ELR (cell line): ENCODE results near the gene PKM.
A peak's percentile ranks its signal among the peaks of the same experiment; 100 is the strongest.

Experiments
- DNase-seq: peaks from one replicate; pipeline ENCODE4 v3.0.0-alpha.2; 2015; ENCODE audit warnings: low read depth

Gene PKM

DNA sequence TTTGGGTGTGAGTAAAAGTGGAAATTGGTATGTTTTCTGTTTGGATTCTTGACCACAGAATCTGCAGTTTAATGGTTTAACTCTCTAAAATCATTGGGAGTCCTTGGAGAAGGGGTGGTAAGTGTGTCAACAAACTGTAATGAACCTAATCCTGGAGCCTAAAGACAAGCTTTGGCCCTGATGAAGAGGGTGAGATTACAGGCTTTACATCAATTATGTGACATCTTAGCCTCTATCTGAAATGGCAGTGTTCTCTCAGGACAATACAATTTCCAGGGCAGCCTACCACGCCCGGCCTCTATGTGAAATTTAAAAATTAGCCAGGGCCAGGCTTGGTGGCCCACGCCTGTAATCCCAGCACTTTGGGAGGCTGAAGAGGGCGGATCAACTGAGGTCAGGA lies 4.3 kb upstream of the PKM start:
- DNase-seq = no peak

DNA sequence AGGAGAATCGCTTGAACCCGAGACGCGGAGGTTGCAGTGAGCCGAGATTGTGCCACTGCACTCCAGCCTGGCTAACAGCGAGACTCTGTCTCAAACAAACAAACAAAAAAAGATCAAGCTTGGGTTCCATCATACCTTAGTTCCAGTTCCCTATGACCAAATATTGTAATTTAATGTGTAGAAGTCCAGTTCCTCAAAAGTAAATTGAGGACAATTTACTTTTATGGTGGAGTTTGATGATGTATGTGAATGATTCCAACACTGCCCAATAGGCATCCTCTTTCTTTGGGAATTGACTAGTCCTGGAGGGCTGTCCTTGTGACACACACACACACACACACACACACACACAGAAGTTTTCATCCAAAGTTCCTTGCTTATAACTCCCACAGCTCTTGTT lies 2.8 kb upstream of the PKM start:
- no peak for DNase-seq

DNA sequence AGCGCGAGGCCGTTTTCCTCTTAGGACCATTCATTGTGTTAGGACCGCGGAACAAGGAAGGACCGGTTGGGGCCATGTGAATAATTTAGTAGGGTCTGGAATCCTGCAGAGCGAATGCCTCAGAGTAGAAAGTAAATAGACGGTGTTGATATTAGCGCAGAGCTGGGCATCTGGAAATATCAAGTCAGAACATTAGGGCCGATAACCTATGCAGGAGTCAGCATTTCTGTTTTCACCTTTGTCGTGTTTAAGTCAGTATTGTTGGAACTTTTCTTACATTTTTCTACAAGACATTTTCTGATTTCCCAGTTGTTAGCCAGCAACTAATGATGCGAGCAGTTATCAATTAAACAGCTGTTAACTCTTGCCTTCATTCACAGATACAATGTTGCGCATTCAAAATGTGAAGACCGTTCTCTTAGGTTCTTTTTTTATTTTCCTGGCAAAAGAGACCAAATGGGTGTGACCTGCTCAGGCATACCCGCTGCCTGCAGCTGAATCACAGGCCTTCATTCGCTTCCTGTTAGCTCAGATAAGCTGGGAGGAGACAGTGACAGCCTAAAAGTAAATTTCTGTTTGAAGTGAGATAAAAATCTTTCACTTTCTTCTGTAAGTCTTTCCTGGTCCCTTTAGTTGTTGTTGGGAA lies 966 bp upstream of the PKM start:
- peak; percentile 87 for DNase-seq

DNA sequence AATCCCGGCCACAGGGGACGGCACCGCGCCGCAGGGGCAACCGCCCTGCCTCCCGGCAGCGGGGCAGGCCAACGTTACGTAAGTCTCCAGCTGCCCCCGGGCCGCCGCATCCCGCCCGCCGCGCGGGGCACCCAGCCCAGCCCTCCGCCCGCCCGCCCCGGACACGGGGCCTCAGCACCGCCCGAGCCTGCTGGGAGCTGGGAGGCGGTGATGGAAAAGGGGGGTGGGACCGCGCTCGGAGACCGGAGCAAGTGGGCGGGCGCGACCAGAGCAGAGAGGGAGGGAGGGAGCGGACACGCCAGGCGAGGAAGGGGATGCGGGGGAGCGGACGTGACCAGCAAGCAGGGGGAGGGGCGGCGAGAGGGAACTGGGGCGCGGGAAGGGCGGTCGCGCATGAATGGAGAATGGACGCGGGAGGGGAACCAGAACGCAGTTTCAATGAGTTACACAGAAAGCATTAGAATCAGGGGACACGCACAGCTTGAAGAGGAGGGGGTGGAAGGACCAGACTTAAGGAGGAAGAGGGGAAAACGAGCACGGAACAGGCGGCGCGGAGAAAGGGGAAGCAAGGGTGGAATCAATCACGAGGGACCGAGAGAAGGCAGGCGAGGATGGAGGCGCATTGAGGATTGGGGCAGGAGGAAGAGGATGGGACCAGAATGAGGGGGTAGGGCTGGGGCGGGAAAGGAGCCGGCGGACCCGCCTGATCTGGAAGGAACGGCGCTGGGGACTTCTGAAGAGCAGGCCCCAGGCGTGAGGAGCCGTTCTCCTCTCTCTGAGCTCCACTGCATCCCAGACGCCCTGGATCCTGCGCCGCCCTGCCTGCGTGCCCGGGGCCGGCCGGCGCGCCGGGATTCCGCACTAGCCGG lies 559 bp downstream of the PKM start:
- peak; percentile 89 for DNase-seq

DNA sequence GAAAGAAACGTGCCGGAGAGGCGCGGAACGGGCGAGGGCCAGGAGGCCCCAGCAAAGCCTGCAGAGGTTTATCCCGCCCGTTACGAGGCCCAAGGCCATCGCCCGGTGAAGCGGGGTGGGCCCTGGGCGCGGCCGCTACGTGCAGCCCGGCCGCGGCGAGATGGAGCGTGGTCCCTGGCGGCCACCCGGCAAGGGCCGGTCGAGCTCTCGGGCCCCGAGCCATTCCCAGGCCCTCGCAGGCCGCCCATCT lies 1.1 kb downstream of the PKM start:
- no peak for DNase-seq

DNA sequence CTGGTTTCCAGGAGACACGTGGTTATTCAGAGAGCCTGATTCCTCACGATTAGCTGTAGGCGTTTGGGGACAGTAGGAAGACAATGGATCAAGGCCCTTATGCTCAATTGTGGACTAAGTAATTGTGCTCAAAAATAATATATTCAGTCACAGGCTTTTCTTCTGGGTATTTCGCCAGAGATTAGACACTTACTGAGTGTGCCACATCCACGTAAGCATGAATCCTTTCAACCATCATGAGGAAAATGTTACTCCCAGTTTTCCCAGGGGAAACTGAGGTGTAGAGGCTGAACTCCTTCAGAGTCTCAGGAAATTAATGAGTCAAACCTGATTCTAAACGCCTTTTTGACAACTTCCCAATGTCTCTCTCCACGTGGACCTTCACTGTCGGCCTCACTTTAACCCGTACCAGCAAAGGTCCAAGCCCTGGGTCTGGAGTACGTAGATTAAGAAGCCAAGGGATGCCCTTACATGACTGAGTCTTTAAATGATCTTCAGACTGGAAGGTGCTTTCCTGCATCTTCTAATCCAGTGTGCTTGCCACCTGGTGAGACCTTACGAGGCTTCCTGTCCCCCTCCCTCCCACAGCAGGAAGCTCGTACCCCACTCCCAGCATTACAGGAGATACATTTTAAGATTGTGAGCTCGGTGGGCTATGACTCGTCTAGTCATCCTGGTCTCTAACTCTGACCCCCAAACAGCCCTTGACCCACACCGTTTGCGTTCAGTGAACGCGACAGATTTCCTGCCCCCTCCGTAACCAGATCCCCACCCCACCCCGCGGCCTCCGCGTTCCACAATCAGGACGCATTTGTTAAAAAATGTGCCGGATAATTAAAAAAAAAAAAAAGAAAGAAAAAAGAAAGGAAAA lies 1.7 kb downstream of the PKM start:
- no peak for DNase-seq

DNA sequence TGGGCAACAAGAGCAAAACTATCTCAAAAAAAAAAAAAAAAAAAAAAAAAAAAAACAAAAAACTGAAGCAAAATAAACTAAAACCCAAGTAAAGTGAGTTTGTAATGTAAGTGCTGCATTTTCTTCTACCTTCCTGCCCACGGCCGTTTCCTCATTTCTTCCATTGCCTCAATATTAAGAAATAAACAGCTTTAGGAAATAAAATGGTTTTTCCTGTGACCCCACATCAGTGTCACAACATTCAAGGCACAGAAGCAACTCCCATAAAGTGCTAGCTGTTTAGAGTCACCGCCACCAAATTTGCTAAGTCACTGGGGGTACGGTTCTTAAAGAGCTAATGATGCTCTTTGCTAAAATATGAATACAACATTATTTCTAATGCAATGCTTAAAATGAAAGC lies 3.3 kb downstream of the PKM start:
- DNase-seq = no peak

DNA sequence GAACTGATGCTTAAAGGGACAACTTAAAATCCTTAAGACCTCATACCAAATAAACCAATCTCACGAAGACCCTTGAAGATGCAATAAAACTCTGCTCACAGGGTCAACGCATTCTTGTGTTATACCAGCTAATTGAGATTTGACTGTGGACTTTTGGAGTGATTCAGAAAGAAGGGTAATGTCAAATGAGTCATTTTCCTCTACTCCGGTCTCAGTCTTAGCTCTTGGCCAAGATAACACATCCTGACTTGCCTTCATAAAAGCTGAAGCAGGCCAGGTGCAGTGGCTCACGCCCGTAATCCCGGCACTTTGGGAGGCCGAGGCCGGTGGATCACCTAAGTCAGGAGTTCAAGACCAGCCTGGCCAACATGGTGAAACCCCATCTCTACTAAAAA lies 3.8 kb downstream of the PKM start:
- peak; percentile 93 for DNase-seq

DNA sequence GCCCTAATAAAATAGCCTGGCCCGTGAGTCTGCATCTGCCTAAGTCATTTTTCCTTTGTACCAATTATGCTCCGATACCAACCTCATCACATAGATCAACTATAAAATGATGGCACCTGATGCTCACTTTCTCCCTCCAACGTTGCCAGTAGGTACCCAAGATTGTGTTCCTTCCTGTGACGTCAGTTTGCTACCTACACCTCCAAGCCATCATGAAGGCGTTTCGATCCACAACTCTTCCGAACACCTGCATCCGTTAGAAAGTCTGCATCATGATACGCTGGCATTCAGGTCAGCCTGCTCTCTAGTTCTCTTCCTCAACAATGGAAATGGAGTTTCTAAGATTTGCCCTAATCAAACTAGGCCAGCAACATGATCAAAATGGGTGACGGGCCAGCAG lies 7.7 kb downstream of the PKM start:
- no peak for DNase-seq

DNA sequence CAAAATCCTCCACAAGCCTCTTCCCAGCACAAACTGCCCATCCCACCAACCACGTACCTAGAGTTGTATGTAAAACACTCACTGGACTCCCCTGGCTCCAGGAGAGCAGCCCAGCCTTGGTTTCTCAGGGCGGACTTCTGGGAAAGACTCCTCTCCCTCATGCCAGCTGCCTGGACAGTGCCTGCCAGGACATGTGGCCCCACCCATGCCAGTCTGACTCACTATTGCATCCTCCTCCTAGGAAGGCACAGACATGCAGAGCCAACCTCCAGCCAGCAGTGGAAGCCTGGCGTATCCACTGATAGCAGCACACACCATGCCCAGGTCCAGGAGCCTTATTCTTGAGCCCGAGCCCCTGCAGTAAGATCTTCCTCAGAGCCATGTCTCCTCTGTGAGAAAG lies 8.6 kb downstream of the PKM start:
- peak; percentile 48 for DNase-seq

DNA sequence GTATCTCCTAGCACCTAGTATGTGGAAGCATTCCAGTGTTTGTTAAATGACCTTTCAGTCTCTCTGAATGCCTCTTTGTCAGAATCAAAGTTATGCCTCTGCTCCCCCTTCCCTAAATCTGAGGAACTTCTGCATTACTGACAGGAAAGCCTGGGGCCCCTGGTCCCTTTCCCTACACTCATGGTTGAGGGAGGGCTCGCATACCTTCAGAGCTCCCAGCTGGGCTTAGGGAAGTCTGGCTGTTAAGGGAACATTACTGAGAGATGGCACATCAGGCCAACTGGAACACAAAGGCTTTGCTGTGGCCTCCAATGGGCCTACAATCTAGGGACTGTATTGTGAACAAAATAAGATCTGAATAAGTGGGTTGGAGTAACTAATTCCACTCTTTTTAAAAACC lies 10.3 kb downstream of the PKM start:
- no peak for DNase-seq

DNA sequence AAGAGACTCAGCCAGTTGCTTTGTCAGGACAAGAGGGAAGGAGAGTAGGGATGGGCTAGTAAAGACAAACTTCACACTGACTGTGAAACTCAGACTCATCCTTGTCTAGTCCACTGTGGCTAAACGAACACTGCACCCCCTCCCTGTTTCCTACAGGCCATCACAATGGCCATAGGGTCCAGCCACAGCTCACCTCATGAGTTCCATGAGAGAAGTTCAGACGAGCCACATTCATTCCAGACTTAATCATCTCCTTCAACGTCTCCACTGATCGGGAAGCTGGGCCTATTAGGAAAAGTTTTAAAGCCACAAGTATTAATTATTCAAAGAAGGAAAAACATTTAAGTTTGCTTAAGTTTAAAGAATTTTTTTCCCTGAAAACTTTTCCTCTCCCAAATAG lies 13.8 kb downstream of the PKM start:
- DNase-seq = no peak

DNA sequence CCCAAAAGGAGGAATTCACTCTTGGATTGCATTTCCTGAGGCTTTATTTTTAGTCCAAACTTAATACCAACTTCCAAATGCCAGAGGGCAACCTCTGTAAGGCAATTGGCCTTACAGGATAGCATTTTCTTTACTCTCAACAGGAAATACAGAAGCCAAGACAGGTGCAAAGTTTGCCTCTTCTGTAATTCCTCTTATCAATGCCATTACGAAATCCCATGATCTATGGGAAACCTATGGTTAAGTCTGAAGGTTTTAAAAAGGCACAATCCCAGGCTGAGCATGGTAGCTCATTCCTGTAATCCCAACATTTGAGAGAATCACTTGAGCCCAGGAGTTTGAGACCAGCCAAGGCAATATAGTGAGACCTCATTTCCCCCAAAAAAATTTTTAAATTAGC lies 14.9 kb downstream of the PKM start:
- no peak for DNase-seq

DNA sequence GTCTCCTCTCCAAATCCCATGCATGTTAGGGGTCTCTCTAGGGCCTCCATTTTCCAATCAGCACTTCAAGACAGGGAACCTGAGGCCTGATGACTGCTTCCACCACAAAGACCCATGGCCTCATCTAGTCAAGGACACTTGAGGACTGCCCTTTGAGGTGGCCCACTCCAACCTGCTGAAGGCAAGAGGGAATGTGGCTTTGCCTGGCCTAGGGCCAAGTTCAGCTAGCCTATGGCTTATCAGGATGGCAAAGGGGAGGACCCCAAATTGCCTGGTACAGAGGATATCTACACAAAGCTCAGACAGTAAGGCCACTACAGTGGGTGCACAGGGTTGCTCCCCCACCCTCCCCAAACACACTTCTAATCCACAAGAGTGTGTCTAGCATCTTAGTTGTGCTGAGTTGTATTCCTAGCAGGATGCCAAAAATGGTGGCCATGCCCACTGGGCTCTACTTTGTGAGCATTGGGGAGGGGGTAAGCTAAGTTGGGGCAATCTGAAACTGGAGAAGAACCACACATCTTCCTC lies 23.4 kb downstream of the PKM start:
- DNase-seq = no peak

DNA sequence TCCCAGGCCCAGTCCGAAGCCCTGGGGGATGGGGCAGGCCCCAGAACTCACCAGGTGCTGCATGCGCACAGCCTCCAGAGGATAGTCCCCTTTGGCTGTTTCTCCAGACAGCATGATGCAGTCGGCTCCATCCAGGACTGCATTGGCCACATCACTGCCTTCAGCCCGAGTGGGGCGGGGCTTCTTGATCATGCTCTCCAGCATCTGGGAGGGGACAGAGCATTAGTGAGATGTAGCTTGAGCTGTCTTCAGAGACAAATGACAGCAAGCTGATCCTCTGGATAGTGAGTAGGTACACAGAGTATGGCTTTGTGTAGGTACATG lies 24.4 kb downstream of the PKM start:
- DNase-seq = no peak

DNA sequence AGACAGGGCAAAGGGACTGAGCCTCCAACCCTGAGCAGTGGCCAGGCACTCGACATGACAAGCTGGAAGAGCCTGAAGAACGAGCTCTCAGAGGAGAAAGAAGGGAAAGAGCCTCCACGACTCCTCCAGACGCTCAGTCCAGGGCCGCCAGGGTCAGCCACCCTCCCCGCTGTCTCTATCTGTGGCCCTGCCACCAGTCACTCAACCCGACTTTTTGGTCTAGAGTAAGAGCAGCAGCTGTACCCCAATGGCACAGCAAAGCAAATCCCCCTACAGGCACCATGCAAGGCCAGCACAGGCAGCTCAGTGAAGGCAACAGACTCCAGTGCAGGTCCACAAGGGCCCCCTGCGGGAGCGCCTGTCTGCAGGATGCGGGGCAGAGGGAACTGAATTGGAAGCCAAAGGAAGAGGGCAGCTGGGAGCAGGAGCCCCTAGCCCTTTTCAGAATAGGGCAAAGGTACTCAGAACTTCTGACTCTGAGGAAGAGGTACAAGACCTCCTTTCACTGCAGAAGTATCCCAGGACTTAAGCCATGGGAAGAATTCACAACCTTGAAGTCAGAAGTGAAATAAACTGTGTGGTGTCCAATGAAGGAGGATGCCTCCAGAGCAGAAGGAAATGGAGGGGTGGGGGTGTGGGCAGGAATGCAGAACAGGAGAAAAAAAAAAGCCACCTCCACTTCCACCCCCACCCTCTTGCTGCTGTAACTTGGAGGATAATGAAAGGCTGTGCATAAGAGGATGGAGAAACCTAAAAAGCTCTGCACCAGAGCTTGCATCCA lies 24.9 kb downstream of the PKM start:
- DNase-seq = no peak

DNA sequence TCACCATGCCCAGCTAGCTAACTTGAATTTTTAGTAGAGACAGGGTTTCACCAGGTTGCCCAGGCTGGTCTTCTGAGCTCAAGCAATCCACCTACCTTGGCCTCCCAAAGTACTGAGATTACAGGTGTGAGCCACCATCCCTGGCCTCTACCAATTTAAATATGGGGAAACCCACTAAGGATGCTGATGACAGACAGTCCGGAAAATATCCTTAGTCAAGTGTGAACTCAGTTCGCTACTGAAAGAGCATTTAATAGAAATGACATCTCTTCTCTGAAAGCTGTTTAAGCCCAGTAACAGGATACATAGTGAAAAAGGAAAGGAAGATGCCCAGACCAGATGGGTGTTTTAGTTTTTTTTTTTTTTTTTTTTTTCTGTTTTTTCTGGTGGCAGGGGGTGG lies 25.7 kb downstream of the PKM start:
- DNase-seq = no peak

DNA sequence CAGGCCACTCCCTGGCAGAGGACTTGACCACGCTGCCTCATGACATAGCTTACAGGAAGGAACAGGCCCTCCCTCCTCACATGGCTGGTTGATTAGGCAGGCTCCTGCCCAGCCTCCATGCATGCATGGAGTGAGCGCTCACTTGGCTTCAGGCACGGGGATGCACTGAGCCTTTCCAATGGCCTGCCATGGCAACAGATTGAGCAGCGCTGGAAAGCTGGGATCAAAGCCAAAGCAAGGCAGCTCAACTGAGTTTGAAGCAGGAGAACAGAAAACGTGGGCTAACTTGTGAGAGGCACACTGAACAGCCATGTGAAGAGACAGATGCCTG lies 27.5 kb downstream of the PKM start:
- peak; percentile 60 for DNase-seq

DNA sequence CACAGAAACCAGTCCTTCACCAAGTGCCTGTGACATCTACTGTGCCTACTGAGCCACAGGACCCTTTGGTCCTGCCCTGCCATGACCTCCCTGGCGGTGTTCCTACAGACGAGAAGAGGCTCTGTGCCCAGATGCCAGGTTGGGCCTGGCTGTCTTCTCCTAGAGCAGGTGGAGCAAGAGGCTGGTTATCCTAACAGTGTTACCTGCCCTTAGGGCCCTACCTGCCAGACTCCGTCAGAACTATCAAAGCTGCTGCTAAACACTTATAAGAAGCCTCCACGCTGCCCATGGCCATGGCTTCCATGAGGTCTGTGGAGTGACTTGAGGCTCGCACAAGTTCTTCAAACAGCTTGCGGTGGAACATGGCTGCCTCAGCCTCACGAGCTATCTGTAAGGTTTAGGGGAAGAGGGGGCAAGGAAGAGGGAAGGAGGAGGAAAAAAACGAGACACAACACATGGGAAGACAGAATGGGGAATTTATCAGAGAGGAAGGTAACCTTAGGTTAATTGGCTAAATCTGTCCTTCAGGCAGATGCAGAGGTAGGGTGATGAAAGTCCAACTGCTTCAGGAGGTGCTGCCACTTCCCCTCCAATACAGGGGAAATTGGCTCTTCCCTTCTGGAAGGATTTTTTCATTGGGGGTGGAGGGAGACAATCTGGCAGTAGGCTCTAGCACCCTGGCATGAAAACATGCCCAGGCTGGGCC lies 28.0 kb downstream of the PKM start:
- DNase-seq = no peak

DNA sequence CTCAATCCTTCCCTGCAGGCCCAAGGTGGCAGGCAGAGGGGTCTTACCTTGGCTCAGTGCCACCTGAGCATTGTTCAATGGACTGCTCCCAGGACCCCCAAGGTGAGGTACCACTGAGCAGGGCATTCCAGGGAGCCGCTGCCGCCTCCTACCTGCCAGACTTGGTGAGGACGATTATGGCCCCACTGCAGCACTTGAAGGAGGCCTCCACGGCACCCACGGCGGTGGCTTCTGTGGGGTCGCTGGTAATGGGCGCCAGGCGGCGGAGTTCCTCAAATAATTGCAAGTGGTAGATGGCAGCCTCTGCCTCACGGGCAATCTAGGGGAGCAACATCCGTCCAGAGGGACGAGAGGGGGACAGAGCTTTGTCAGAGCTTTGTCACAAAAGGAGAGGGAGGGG lies 28.7 kb downstream of the PKM start:
- no peak for DNase-seq

DNA sequence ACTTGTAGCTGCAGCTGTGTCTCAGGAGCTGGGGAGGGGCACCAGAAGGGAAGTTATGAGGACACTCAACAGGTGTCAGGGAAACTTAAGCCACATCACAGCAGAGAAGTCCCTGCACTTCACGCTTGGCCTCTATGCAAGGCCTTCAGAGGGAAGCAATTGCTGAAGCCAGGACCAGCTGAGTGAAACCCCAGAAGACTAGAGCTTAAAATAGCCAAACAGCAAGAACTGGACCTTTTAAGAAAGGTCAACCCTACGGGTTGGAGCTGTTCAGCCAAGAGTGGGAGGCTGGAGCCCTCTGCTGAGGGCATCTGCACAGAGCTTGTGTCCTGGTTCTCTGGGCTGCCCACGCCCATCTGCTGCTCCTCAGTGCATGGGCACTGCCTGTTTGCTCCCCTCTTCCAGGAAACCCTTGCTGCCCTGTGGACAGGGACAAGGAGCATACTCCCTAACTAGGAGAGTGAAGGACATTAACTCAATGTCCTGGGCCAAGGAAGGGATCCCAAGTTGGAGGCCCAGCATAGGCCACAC lies 29.5 kb downstream of the PKM start:
- DNase-seq = no peak
